A549 (cell line): ENCODE measurements around the gene LEUTX. TPM values are rescaled to one million over a fixed set of nuclear protein-coding genes. Genes with fewer than 3 reads are reported as not detected.
"Not testable (repeated sequence)": the region's sequence is repeated elsewhere in the genome, so short reads cannot be mapped to it uniquely, and the experiment has no call there.

Source experiments
- ATAC-seq, 2 experiments: fragments of 200-7000 bp in 1 of 2; fragments of >200 bp in 1 of 2; cut with Nextera tagmentation in 1 of 2; cut with Tn5 transposase in 1 of 2; 3 replicates each; pipeline versions ENCODE4 v1.8.0 to v1.9.1; 2018 to 2020; ENCODE audit warnings: mild to moderate bottlenecking in 1 of 2, moderate library complexity in 1 of 2
- CTCF ChIA-PET: fragments of 300-600 bp; sonication (Branson Sonifier 250); formaldehyde crosslinking; extraction: SDS; loops from one replicate; lab custom pipeline; 2021; ENCODE audit warnings: antibody characterized with exemption, inconsistent platforms; lab: Yijun Ruan, JAX
- POLR2A ChIA-PET: fragments of 350-600 bp; formaldehyde crosslinking; extraction: SDS; loops from one replicate; lab custom pipeline; 2021; ENCODE audit warnings: antibody characterized with exemption, inconsistent platforms; lab: Yijun Ruan, JAX
- DNase-seq, 2 experiments: peaks; one replicate each; pipeline versions ENCODE4 v3.0.0 to v3.0.0-alpha.2; 2011 to 2016; ENCODE audit warnings: low read depth in 1 of 2, low spot score in 1 of 2
- FAIRE-seq: peaks from 2 replicates; lab custom pipeline; 2011; peaks lifted over from hg19 to GRCh38; lab: Jason Lieb, UNC
- H3K27ac ChIP-seq, 2 experiments: fragments of >200 bp; sonication (Bioruptor Twin); formaldehyde crosslinking; 3 replicates each; pipeline ENCODE4 v1.5.1; 2016 to 2017
- H3K4me1 ChIP-seq: fragments of >200 bp; sonication (Bioruptor Twin); formaldehyde crosslinking; 3 replicates; pipeline ENCODE4 v1.6.1; 2016
- H3K4me2 ChIP-seq: fragments of >200 bp; sonication (Bioruptor Twin); formaldehyde crosslinking; 3 replicates; pipeline ENCODE4 v1.6.1; 2016
- H3K4me3 ChIP-seq: fragments of >200 bp; sonication (Bioruptor Twin); formaldehyde crosslinking; 3 replicates; pipeline ENCODE4 v1.5.1; 2016
- H3K9me3 ChIP-seq: fragments of >200 bp; sonication (Bioruptor Twin); formaldehyde crosslinking; 3 replicates; pipeline ENCODE4 v1.6.1; 2016
- CEBPB ChIP-seq, 2 experiments: fragments of >200 bp in 1 of 2; sonication (Bioruptor Twin) in 1 of 2; formaldehyde crosslinking in 1 of 2; IDR thresholded peaks; 2 replicates each; pipeline ENCODE4 v1.6.1; 2012 to 2016
- CHD4 ChIP-seq: fragments of 200-600 bp; sonication (generic); IDR thresholded peaks from 2 replicates; pipeline ENCODE4 v1.6.1; 2016; ENCODE audit warnings: antibody characterized with exemption, mild to moderate bottlenecking, borderline replicate concordance
- EHF ChIP-seq: fragments of 250-450 bp; sonication (Bioruptor Pico); IDR thresholded peaks from 2 replicates; pipeline ENCODE4 v1.5.0; 2020; ENCODE audit warnings: mild to moderate bottlenecking
- EHMT2 ChIP-seq: fragments of 200-600 bp; sonication (generic); IDR thresholded peaks from 2 replicates; pipeline ENCODE4 v1.6.1; 2016; ENCODE audit warnings: antibody characterized with exemption, low read depth, mild to moderate bottlenecking, moderate library complexity
- ESRRA ChIP-seq: fragments of 150-350 bp; IDR thresholded peaks from 2 replicates; pipeline ENCODE4 v1.6.1; 2014; ENCODE audit warnings: mild to moderate bottlenecking, low read length, borderline replicate concordance
- FOSL2 ChIP-seq, 2 experiments: fragments of 450-650 bp in 1 of 2; fragments of >200 bp in 1 of 2; sonication (Bioruptor Twin) in 1 of 2; formaldehyde crosslinking; IDR thresholded peaks; 2 replicates each; pipeline versions ENCODE4 v1.5.0 to v1.6.1; 2016 to 2020; ENCODE audit warnings: mild to moderate bottlenecking in 1 of 2, moderate library complexity in 1 of 2
- GATA3 ChIP-seq: IDR thresholded peaks from 2 replicates; pipeline ENCODE4 v1.6.1; 2012; ENCODE audit warnings: borderline replicate concordance
- KDM1A ChIP-seq: fragments of 200-600 bp; sonication (generic); IDR thresholded peaks from 2 replicates; pipeline ENCODE4 v1.6.1; 2016; ENCODE audit warnings: low read depth, mild to moderate bottlenecking
- KDM5A ChIP-seq: fragments of 200-600 bp; sonication (generic); IDR thresholded peaks from 2 replicates; pipeline ENCODE4 v1.6.1; 2016; ENCODE audit warnings: antibody characterized with exemption, mild to moderate bottlenecking
- NFE2L2 ChIP-seq: fragments of 150-350 bp; conservative IDR thresholded peaks from 2 replicates; pipeline ENCODE4 v1.6.1; 2014; ENCODE audit warnings: low read length
- NR3C1 ChIP-seq: fragments of >200 bp; sonication (Bioruptor Twin); formaldehyde crosslinking; IDR thresholded peaks from 3 replicates; pipeline ENCODE4 v1.6.1; 2017
- PHF8 ChIP-seq: fragments of 200-600 bp; sonication (generic); IDR thresholded peaks from 2 replicates; pipeline ENCODE4 v1.6.1; 2016; ENCODE audit warnings: low read depth, mild to moderate bottlenecking, antibody characterized with exemption, moderate library complexity, borderline replicate concordance
- POLR2AphosphoS2 ChIP-seq: conservative IDR thresholded peaks from 2 replicates; pipeline ENCODE4 v1.6.1; 2012; ENCODE audit warnings: low read length, improper control_type of control experiment, inconsistent platforms
- RAD21 ChIP-seq, 2 experiments: fragments of >200 bp in 1 of 2; sonication (Bioruptor Twin) in 1 of 2; formaldehyde crosslinking in 1 of 2; IDR thresholded peaks in 1 of 2; conservative IDR thresholded peaks in 1 of 2; 2 replicates in 1 of 2; 3 replicates in 1 of 2; pipeline ENCODE4 v1.6.1; 2012 to 2018; ENCODE audit warnings: inconsistent platforms in 1 of 2
- RARB ChIP-seq: fragments of 250-450 bp; sonication (Bioruptor Pico); IDR thresholded peaks from 2 replicates; pipeline ENCODE4 v1.8.0; 2021; ENCODE audit warnings: mild to moderate bottlenecking, moderate library complexity
- RCOR1 ChIP-seq: fragments of 150-350 bp; IDR thresholded peaks from 2 replicates; pipeline ENCODE4 v1.6.1; 2014; ENCODE audit warnings: antibody characterized with exemption, low read length, low read depth
- RFX5 ChIP-seq: fragments of 450-650 bp; IDR thresholded peaks from 2 replicates; pipeline ENCODE4 v1.7.1; 2014; ENCODE audit warnings: antibody characterized with exemption, mild to moderate bottlenecking, moderate library complexity
- SREBF2 ChIP-seq: fragments of 450-650 bp; IDR thresholded peaks from 2 replicates; pipeline ENCODE4 v1.6.1; 2014; ENCODE audit warnings: mild to moderate bottlenecking, moderate library complexity
- TP53 ChIP-seq: fragments of 250-450 bp; sonication (Bioruptor Pico); IDR thresholded peaks from 2 replicates; pipeline ENCODE4 v1.5.0; 2021; ENCODE audit warnings: mild to moderate bottlenecking, moderate library complexity
- WGBS: methylation state at CpG from one replicate; pipeline ENCODE4 v1.1.6; 2017; ENCODE audit errors: missing lambda C conversion rate; 5-methylcytosine and 5-hydroxymethylcytosine counted together
- polyA plus RNA-seq, 4 experiments: library from polyadenylated mRNA; depleted of rRNA in 3 of 4; stranded (reverse); fragments of >200 nt; fragmentation: RNase III in 1 of 4; extraction: RNeasy Plus Mini Kit Qiagen cat#74134 plus additional on column Dnase treatment in 1 of 4; gene quantifications; 2 replicates in 3 of 4; 3 replicates in 1 of 4; pipeline ENCODE4 v1.2.3, GENCODE V29; 2011 to 2017
- TF ChIP-seq, protein P1 (sequence below): fragments of >200 bp; sonication (Bioruptor Twin); formaldehyde crosslinking; IDR thresholded peaks from 2 replicates; pipeline ENCODE4 v1.6.1; 2016
- TF ChIP-seq, protein P2 (sequence below): fragments of 250-450 bp; sonication (Bioruptor Pico); IDR thresholded peaks from 2 replicates; pipeline ENCODE4 v1.5.0; 2020; ENCODE audit warnings: low read depth, mild to moderate bottlenecking, moderate library complexity
- TF ChIP-seq, protein P3 (sequence below): IDR thresholded peaks from 2 replicates; pipeline ENCODE4 v1.6.1; 2012
- TF ChIP-seq, protein P4 (sequence below): fragments of 200-600 bp; sonication (generic); IDR thresholded peaks from 2 replicates; pipeline ENCODE4 v1.6.1; 2016; ENCODE audit warnings: antibody characterized with exemption, mild to moderate bottlenecking, moderate library complexity

The LEUTX gene
- polyA plus RNA-seq, 2 of the 4 experiments (the other 2 are of a cell fraction), result not detected

DNA sequence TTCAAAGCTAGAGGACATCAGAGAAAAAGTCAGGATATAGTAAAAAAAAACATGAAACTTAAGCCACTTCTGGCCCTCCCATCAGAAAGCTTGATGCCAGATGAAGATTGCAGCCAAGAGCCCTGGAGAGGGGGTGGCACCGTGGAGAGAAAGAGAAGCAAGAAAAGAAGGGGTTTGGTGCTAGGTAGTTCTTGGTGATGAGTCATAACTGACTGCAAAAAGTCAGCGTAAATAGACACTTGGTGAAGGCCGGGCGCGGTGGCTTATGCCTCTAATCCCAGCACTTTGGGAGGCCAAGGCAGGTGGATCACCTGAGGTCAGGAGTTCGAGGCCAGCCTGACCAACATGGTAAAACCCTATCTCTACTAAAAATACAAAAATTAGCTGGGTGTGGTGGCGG lies 30.0 kb downstream of the LEUTX start:
- CTCF ChIA-PET, result interaction anchor here (0.6 to 2.1 kb wide), 11 partner anchors 9 to 346 kb away, joined by 3 to 11 read pairs (median 5); partner anchors contain the start of gene PSMC4
- TF ChIP-seq NFE2L2 (0 out of 2 replicates have a peak, but pooled peaks have one; percentile 18), FOSL2 (CRISPR knock-in tag; IDR thresholded peaks at IDR 0.05) (peak; percentile 72)
- TF ChIP-seq FOSL2 (IDR thresholded peaks at IDR 0.05), result not testable (repeated sequence)
- TF ChIP-seq, all 56 proteins: peak for 2; not testable (repeated sequence) for 54
- not testable (repeated sequence) for DNase-seq, H3K4me2 ChIP-seq, H3K4me3 ChIP-seq, H3K27ac ChIP-seq, FAIRE-seq, H3K4me1 ChIP-seq
- peaks cover 12% of the 10 kb centered on the region; the same call in 2 of the 3 replicates for H3K9me3 ChIP-seq
- POLR2A ChIA-PET, result interaction anchor here (0.5 to 1.1 kb wide), 2 partner anchors 12 to 26 kb away, joined by 4 to 5 read pairs; partner anchors contain the start of gene DYRK1B
- 27% methylated on average over 7 of the region's 7 CpGs for WGBS
- 0 out of 6 replicates have a peak, but pooled peaks of 1 of the 2 experiments have one; percentile 17 for ATAC-seq

DNA sequence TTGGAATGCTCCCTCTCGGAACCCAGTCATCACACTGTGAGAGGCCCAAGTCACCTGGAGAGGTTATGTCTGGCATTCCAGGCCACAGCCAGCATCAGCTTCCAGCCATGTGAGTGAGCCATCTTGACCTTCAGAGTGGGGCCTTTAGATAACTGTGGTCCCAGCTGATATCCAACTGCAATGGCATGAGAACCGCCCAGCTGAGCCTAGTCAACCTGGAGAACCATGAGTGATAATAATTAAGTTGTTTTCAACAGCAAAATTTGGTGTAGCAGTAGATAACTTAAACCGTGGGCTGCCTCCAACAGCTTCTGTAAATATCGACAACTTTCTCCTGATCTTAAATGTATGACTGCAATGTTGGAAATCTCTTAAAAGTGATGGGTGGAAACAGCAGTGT lies 30.7 kb downstream of the LEUTX start:
- TF ChIP-seq EHMT2 (no peak), CEBPB (IDR thresholded peaks at IDR 0.05) (no peak), RARB (CRISPR knock-in tag) (no peak), NFE2L2 (no peak), PHF8 (no peak), NR3C1 (no peak), POLR2AphosphoS2 (no peak), KDM1A (no peak)
- TF ChIP-seq, protein P1, sequence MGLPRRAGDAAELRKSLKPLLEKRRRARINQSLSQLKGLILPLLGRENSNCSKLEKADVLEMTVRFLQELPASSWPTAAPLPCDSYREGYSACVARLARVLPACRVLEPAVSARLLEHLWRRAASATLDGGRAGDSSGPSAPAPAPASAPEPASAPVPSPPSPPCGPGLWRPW, result no peak
- TF ChIP-seq, protein P2, sequence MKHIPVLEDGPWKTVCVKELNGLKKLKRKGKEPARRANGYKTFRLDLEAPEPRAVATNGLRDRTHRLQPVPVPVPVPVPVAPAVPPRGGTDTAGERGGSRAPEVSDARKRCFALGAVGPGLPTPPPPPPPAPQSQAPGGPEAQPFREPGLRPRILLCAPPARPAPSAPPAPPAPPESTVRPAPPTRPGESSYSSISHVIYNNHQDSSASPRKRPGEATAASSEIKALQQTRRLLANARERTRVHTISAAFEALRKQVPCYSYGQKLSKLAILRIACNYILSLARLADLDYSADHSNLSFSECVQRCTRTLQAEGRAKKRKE (CRISPR knock-in tag), result no peak
- ATAC-seq (no peak), DNase-seq (no peak), FAIRE-seq (peak; percentile 63)
- Histone ChIP-seq H3K9me3 (peaks cover 12% of the 10 kb centered on the region; the same call in 2 of the 3 replicates), H3K4me3 (no peak overlapping the region), H3K27ac (no peak overlapping the region), H3K4me2 (no peak overlapping the region), H3K4me1 (no peaks in the 10 kb centered on the region)
- ChIA-PET POLR2A (interaction anchor here (1.1 kb wide), 1 partner anchor 12 kb away, joined by 4 read pairs; no protein-coding TSS in a partner anchor), CTCF (interaction anchor here (0.6 to 2.1 kb wide), 12 partner anchors 9 to 346 kb away, joined by 3 to 11 read pairs (median 4); no protein-coding TSS in a partner anchor)
- WGBS, result 53% methylated on average over 4 of the region's 4 CpGs

DNA sequence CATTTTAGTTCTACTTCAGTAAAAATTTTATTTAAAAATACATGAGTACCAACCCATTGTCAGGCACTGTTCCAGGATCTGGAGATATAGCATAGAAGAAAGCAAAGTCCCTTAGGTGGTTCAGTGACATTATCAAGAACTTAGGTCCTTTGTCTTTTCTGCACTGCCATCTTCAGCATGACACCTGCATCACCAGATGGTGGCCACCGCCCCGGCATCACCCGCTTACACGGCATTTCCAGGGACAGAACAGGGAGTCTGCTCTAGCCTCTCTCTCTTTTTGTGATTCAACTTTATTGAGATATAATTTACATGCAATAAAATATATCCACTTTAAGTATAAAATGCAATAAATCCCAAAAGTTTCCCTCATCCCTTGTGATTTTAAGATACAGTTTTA lies 31.8 kb downstream of the LEUTX start:
- 89% methylated on average over 4 of the region's 4 CpGs for WGBS
- ATAC-seq (no peak), FAIRE-seq (peak; percentile 72), DNase-seq (no peak)
- H3K4me1 ChIP-seq, result no peaks in the 10 kb centered on the region
- H3K27ac ChIP-seq, result no peak overlapping the region
- peaks cover 12% of the 10 kb centered on the region; the same call in 2 of the 3 replicates for H3K9me3 ChIP-seq
- TF ChIP-seq, protein P2 (CRISPR knock-in tag), result no peak
- TF ChIP-seq RAD21 (conservative IDR thresholded peaks at IDR 0.05 in 1 of 2, IDR thresholded peaks at IDR 0.05 in 1 of 2), result no peak
- TF ChIP-seq TP53 (CRISPR knock-in tag), result no peak
- TF ChIP-seq RCOR1, result no peak
- no peak for TF ChIP-seq RARB (CRISPR knock-in tag)
- no peak for TF ChIP-seq SREBF2
- TF ChIP-seq RFX5, result no peak
- TF ChIP-seq, protein P3, sequence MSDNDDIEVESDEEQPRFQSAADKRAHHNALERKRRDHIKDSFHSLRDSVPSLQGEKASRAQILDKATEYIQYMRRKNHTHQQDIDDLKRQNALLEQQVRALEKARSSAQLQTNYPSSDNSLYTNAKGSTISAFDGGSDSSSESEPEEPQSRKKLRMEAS, result no peak
- no peak for TF ChIP-seq KDM5A
- no peak for TF ChIP-seq CHD4
- TF ChIP-seq ESRRA, result no peak
- no peak for TF ChIP-seq GATA3
- TF ChIP-seq, protein P4, sequence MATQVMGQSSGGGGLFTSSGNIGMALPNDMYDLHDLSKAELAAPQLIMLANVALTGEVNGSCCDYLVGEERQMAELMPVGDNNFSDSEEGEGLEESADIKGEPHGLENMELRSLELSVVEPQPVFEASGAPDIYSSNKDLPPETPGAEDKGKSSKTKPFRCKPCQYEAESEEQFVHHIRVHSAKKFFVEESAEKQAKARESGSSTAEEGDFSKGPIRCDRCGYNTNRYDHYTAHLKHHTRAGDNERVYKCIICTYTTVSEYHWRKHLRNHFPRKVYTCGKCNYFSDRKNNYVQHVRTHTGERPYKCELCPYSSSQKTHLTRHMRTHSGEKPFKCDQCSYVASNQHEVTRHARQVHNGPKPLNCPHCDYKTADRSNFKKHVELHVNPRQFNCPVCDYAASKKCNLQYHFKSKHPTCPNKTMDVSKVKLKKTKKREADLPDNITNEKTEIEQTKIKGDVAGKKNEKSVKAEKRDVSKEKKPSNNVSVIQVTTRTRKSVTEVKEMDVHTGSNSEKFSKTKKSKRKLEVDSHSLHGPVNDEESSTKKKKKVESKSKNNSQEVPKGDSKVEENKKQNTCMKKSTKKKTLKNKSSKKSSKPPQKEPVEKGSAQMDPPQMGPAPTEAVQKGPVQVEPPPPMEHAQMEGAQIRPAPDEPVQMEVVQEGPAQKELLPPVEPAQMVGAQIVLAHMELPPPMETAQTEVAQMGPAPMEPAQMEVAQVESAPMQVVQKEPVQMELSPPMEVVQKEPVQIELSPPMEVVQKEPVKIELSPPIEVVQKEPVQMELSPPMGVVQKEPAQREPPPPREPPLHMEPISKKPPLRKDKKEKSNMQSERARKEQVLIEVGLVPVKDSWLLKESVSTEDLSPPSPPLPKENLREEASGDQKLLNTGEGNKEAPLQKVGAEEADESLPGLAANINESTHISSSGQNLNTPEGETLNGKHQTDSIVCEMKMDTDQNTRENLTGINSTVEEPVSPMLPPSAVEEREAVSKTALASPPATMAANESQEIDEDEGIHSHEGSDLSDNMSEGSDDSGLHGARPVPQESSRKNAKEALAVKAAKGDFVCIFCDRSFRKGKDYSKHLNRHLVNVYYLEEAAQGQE, result no peak
- TF ChIP-seq EHF (CRISPR knock-in tag), result no peak
- H3K4me2 ChIP-seq, result no peak overlapping the region
- H3K4me3 ChIP-seq, result no peak overlapping the region
- CTCF ChIA-PET, result interaction anchor here (1.6 kb wide), 1 partner anchor 25 kb away, joined by 6 read pairs; no protein-coding TSS in a partner anchor
- POLR2A ChIA-PET, result interaction anchor here (1.0 kb wide), 1 partner anchor 23 kb away, joined by 3 read pairs; the partner anchor contains the start of gene DYRK1B
